Fibroblast of lung (primary cell): Measurements from ENCODE around the gene AHCYL2. TPM values are rescaled to one million over a fixed set of nuclear protein-coding genes. Genes with fewer than 3 reads are reported as not detected.
A peak's percentile ranks its signal among the peaks of the same experiment; 100 is the strongest.

Experiments
- DNase-seq, 2 donors: peaks; one replicate each; pipeline versions ENCODE4 v3.0.0 to v3.0.0-alpha.2; 2010; ENCODE audit warnings: low read depth in 2 of 2
- H2AFZ ChIP-seq: 2 replicates; pipeline ENCODE4 v1.5.1; 2012; ENCODE audit warnings: low read length, control low read depth, inconsistent platforms
- H3K27ac ChIP-seq: 2 replicates; pipeline ENCODE4 v1.5.1; 2011; ENCODE audit warnings: low read length, control low read depth; ENCODE audit not compliant: insufficient read depth
- H3K27me3 ChIP-seq: 2 replicates; pipeline ENCODE4 v1.5.1; 2011; ENCODE audit warnings: mild to moderate bottlenecking, low read length; ENCODE audit not compliant: control insufficient read depth, insufficient read depth
- H3K36me3 ChIP-seq: 2 replicates; pipeline ENCODE4 v1.5.1; 2011; ENCODE audit warnings: low read length; ENCODE audit not compliant: control insufficient read depth, insufficient read depth
- H3K4me1 ChIP-seq: 2 replicates; pipeline ENCODE4 v1.5.1; 2011; ENCODE audit warnings: low read length; ENCODE audit not compliant: control insufficient read depth, insufficient read depth; ENCODE audit errors: extremely low read depth
- H3K4me2 ChIP-seq: 2 replicates; pipeline ENCODE4 v1.5.1; 2011; ENCODE audit warnings: low read length, control low read depth; ENCODE audit not compliant: insufficient read depth; ENCODE audit errors: extremely low read depth
- H3K4me3 ChIP-seq, 4 experiments: fragments of 200-600 bp in 1 of 4; sonication (generic) in 1 of 4; replicated peaks in 1 of 4; 2 replicates each; pipeline ENCODE4 v1.5.1; 2011 to 2016; ENCODE audit warnings: low read length in 4 of 4, low read depth in 3 of 4, mild to moderate bottlenecking in 3 of 4, control low read depth in 2 of 4, inconsistent platforms in 1 of 4, mixed read lengths in 1 of 4; ENCODE audit not compliant: insufficient read depth in 1 of 4; ENCODE audit errors: control extremely low read depth in 1 of 4
- H3K79me2 ChIP-seq: 2 replicates; pipeline ENCODE4 v1.5.1; 2012; ENCODE audit warnings: mild to moderate bottlenecking, low read length, inconsistent platforms; ENCODE audit not compliant: control insufficient read depth, insufficient read depth
- H3K9ac ChIP-seq: 2 replicates; pipeline ENCODE4 v1.5.1; 2011; ENCODE audit warnings: mild to moderate bottlenecking, low read length, control low read depth; ENCODE audit not compliant: insufficient read depth
- H3K9me3 ChIP-seq: 2 replicates; pipeline ENCODE4 v1.5.1; 2012; ENCODE audit warnings: low read depth, low read length; ENCODE audit not compliant: control insufficient read depth, insufficient read depth
- H4K20me1 ChIP-seq: 2 replicates; pipeline ENCODE4 v1.5.1; 2011; ENCODE audit warnings: low read length; ENCODE audit not compliant: control insufficient read depth, insufficient read depth; ENCODE audit errors: extremely low read depth
- EZH2 ChIP-seq: IDR thresholded peaks from 2 replicates; pipeline ENCODE4 v1.5.1; 2012; ENCODE audit warnings: low read length, control low read depth, mild to moderate bottlenecking; ENCODE audit errors: missing control alignments
- polyA plus RNA-seq, 2 donors: library from polyadenylated mRNA; depleted of rRNA in 1 of 2; stranded (reverse) in 1 of 2; unstranded in 1 of 2; fragments of >200 nt; gene quantifications; 2 replicates each; pipeline ENCODE4 v1.2.1, GENCODE V29; 2011 to 2012; ENCODE audit warnings: missing spikeins in 1 of 2
- total RNA-seq: library from RNA; depleted of rRNA; stranded (reverse); fragments of >200 nt; gene quantifications from 2 replicates; pipeline ENCODE4 v1.2.1, GENCODE V29; 2014
- TF ChIP-seq, protein P1 (sequence below), 2 donors: IDR thresholded peaks in 1 of 2; conservative IDR thresholded peaks in 1 of 2; 1 replicate in 1 of 2; 2 replicates in 1 of 2; pipeline ENCODE4 v1.5.1; 2011 to 2012; ENCODE audit warnings: low read length in 2 of 2, control low read depth in 1 of 2, inconsistent platforms in 1 of 2, low read depth in 1 of 2, mild to moderate bottlenecking in 1 of 2

Gene AHCYL2
- total and polyA plus RNA-seq, 2 donors (not counting 1 experiment from before 2014, with no cell fraction given), result 8.7 to 11.9 TPM

GRCh38 chr7:129240119-129240820 is 15.4 kb downstream of the AHCYL2 start:
- Histone ChIP-seq H3K27me3 (no peaks in the 10 kb centered on the region), H2AFZ (no peak overlapping the region), H3K79me2 (no peaks in the 10 kb centered on the region), H4K20me1 (no peaks in the 10 kb centered on the region), H3K36me3 (no peaks in the 10 kb centered on the region), H3K4me2 (no peak overlapping the region), H3K9me3 (no peaks in the 10 kb centered on the region), H3K9ac (no peak overlapping the region), H3K4me1 (no peaks in the 10 kb centered on the region), H3K4me3 (no peak overlapping the region), H3K27ac (no peak overlapping the region)
- TF ChIP-seq, protein P1, sequence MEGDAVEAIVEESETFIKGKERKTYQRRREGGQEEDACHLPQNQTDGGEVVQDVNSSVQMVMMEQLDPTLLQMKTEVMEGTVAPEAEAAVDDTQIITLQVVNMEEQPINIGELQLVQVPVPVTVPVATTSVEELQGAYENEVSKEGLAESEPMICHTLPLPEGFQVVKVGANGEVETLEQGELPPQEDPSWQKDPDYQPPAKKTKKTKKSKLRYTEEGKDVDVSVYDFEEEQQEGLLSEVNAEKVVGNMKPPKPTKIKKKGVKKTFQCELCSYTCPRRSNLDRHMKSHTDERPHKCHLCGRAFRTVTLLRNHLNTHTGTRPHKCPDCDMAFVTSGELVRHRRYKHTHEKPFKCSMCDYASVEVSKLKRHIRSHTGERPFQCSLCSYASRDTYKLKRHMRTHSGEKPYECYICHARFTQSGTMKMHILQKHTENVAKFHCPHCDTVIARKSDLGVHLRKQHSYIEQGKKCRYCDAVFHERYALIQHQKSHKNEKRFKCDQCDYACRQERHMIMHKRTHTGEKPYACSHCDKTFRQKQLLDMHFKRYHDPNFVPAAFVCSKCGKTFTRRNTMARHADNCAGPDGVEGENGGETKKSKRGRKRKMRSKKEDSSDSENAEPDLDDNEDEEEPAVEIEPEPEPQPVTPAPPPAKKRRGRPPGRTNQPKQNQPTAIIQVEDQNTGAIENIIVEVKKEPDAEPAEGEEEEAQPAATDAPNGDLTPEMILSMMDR (conservative IDR thresholded peaks at IDR 0.05 in 1 of 2, IDR thresholded peaks at IDR 0.05 in 1 of 2; ENCODE audit: low read depth in 1 of 2, low read length in 2 of 2), result no peak
- TF ChIP-seq EZH2, result no peak
- DNase-seq, result peak in 1 of 2 donors; percentile 15

DNA sequence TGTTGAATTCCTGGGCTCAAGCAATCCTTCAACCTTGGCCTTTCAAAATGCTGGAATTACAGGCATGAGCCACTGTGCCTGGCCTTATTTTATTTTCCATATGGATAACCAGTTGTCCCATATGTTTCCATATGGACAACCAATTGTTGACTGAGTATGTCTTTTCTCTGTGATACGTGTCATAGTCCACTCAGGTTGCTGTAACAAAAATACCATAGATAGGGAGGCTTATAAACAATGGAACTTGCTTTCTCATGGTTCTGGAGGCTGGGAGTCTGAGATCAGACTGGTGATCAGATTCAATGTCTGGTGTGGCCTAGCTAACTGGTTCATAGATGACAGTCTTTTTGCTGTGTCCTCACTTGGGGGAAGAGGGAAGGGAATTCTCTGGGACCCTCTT is 19.4 kb downstream of the AHCYL2 start:
- Histone ChIP-seq H3K36me3 (no peaks in the 10 kb centered on the region), H3K4me1 (no peaks in the 10 kb centered on the region), H3K9me3 (no peaks in the 10 kb centered on the region), H3K79me2 (no peaks in the 10 kb centered on the region), H3K4me3 (no peak overlapping the region), H3K4me2 (no peak overlapping the region), H4K20me1 (no peaks in the 10 kb centered on the region), H2AFZ (no peak overlapping the region), H3K9ac (no peak overlapping the region), H3K27me3 (no peaks in the 10 kb centered on the region), H3K27ac (no peak overlapping the region)
- no peak for TF ChIP-seq EZH2
- TF ChIP-seq, protein P1 (conservative IDR thresholded peaks at IDR 0.05 in 1 of 2, IDR thresholded peaks at IDR 0.05 in 1 of 2; ENCODE audit: low read depth in 1 of 2, low read length in 2 of 2), result no peak
- no peak for DNase-seq

DNA sequence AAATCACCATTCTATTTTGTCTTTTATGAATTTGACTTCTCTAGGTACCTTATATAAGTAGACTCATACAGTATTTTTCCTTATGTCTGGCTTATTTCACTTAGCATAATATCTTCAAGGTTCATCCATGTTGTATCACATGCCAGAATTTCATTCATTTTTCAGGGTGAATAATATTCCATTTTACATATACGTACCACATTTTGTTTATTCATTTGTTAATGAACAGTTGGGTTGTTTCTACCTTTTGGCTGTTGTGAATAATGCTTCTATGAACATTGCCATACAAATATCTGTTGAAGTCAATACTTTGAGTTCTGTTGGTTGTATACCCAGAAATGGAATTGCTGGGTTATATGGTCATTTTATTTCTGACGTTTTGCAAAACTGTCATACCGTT is 20.7 kb downstream of the AHCYL2 start:
- TF ChIP-seq EZH2, result no peak
- TF ChIP-seq, protein P1 (conservative IDR thresholded peaks at IDR 0.05 in 1 of 2, IDR thresholded peaks at IDR 0.05 in 1 of 2; ENCODE audit: low read depth in 1 of 2, low read length in 2 of 2), result no peak
- no peak overlapping the region for H3K4me3 ChIP-seq
- no peaks in the 10 kb centered on the region for H3K36me3 ChIP-seq
- no peaks in the 10 kb centered on the region for H3K79me2 ChIP-seq
- H3K4me1 ChIP-seq, result no peaks in the 10 kb centered on the region
- H2AFZ ChIP-seq, result no peak overlapping the region
- no peak overlapping the region for H3K4me2 ChIP-seq
- no peaks in the 10 kb centered on the region for H3K9me3 ChIP-seq
- no peak for DNase-seq
- no peak overlapping the region for H3K27ac ChIP-seq
- no peaks in the 10 kb centered on the region for H4K20me1 ChIP-seq
- no peaks in the 10 kb centered on the region for H3K27me3 ChIP-seq
- no peak overlapping the region for H3K9ac ChIP-seq
